HG03103 (cell line): Measurements from ENCODE around the gene CDC42BPA.
"Not testable (repeated sequence)": the region's sequence is repeated elsewhere in the genome, so short reads cannot be mapped to it uniquely, and the experiment has no call there.

ENCODE experiments used
- ATAC-seq: cut with Tn5 transposase; IDR thresholded peaks from one replicate; pipeline ENCODE4 v1.9.1; 2021; ENCODE audit warnings: low read depth; ENCODE audit not compliant: unreplicated experiment

The CDC42BPA gene

GRCh38 chr1:227311389-227312001 is 6.8 kb downstream of the CDC42BPA start:
- no peak for ATAC-seq

DNA sequence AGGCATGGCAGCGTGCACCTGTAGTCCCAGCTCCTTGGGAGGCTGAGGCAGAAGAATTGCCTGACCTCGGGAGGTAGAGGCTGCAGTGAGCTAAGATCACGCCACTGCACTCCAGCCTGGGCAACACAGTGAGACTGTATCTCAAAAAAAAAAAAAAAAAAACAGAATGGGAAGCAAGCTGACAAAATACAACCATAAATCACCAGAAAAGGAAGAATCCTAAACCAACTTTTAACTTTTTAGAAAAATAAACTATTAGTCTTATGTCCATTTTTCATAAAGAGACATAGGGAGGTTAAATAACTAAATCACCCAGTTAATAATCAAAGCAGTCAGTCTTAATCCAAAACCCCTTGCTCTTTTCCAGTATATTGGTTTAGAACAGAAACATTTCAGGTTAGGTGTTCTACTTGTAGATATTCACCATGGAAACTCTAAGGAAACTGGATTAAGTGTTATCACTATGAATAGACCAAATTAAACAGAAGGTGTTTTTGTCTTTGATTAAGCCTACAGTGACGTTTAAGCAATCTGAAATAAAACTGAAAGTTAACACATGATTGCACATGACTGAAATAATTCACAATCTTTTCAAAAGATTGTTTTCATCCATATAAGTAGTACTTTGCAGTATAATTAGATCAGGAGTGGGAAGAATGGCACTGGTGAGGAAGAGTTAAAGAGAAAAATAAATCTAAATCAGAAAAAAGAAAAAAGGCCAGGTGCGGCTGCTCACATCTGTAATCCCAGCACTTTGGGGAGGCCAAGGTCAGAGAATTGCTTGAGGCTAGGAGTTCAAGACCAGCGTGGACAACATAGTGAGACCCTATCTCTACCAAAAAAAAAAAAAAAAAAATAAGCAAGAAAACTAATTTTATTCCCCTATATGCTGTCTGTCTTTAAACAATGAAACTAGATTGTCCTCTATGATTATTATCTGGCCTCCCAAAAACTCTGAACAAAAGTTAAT is 9.6 kb downstream of the CDC42BPA start:
- no peak for ATAC-seq

DNA sequence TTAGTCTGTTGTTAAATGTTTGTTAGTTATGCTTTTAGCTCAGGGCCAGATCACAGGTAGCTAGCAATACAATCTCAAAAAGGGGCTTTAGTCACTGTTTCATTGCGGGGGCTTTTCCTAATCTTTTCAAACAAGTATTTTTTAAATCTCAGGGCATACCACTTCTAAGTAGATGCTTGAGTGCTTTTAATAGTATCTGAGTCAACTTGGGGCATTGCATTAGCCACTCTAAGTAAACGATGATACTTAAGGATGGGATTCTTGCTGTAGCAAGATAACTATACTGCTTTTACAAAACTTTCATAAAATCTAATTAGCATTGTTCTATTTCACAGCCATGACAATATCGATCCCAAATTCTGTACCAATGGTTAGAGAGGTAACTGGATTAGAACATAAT is 11.6 kb downstream of the CDC42BPA start:
- no peak for ATAC-seq

GRCh38 chr1:227305894-227306626 is 12.2 kb downstream of the CDC42BPA start:
- ATAC-seq = no peak

DNA sequence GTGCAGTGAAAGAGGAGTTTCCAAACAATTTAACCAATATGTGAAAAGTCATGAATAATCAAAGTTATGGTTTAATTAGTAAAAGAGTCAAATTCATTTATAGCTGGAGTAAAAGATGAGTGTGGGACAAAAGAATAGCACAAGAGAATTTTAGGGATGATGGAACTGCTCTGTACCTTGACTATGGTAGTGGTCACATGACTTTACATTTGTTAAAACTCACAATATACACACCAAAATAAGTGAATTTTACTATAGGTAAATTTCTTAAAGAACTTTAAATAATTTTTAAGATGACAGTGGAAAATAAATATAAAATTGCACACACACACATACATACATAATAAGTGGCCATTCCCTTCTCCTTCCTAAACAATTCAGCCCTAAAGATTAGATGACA is 13.6 kb downstream of the CDC42BPA start:
- no peak for ATAC-seq

DNA sequence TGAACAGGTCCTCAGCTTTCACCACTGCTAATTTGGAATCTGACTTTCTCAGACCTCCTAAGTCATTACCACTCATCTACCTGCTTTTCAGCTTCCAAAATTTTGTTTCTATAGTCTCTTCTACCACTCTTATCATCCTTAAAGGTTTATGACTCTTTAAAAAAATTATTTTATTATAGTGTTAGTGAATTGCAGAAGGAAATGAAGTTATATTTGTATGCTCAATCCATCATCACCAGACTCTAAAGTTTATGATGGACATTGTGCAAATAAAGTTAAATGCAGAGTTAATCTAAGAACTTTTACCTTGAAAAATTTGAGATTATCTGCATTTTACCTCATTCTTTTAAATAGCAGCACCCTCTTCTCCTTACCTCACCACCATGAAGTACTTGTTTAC is 14.6 kb downstream of the CDC42BPA start:
- ATAC-seq = no peak

DNA sequence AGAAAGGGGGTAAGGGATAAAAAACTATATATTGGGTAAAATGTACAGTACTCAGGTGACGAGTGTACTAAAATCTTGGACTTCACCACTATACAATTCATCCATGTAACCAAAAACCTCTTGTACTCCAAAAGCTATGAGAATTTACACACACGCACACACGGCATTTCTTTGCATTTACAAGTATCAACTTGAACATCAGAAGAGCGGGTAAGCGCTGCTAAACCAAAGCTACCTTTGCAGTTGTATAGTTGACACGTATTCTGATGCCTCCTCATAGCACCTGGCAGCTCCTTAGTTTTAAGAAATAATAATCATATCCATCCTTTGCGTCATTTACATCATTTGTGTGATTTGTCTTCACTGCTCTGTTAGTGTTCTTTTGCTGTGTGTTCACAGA is 17.6 kb downstream of the CDC42BPA start:
- no peak for ATAC-seq

GRCh38 chr1:227299688-227300087 is 18.6 kb downstream of the CDC42BPA start:
- no peak for ATAC-seq

GRCh38 chr1:227299241-227299627 is 19.1 kb downstream of the CDC42BPA start:
- no peak for ATAC-seq

DNA sequence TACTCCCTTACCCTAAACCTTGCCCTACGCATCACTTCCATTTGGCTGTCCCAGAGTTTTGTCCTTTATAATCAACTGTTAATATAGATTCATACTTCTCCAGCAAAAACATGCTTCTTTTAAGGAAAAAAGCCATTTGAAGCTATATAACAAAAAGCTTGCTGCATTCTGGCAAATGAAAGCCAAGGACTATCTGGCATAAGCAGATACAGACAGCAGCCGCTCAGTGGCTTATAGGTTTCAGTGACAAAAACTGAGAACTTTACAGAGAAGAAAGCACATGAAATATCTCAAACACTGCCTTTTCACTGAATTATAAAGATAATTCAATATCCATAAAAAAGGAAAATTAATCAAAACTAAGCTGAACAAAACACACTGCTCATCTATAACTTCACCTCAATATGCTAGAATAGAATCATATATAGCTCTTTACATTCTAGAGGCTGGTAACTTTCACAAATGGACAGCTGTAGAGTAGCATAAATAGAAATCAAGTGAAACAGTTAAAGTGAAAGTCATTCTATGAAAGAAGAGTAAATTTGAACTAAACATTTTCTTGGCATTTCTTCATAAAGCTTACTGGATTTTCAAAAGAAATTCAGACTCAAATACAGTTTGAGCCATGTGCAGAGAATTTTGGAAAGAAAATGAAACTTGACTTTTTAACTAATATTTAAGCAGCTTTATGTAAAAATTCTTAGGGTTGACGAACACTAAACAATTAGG is 19.6 kb downstream of the CDC42BPA start:
- ATAC-seq = no peak

DNA sequence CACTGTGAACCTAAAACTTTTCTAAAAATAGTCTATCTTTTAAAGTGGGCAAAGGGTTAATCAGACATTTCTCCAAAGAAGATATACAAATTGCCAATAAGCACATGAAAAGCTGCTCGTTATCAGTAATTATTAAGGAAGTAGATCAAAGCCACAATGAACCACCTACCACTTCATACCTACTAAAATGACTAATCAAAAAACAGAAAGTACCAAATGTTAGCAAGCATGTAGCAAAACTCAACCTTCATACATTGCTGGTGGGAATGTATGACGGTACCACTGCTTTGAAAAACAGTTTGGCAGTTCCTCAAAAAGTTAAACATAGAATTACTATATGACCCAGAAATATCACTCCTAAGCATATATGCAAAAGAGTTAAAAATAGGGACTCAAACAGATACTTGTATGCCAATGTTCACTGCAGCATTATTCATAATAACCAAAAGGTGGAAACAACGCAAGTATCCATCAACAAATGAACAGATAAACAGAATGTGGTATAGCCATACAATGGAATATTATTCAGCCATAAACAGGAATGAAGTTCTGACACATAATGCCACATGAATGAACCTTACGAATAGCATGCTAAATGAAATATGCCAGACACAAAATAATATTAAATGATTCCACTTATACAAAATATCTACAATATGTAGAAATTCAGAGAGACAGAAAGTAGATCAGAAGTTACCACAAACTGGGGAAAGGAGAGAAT is 21.1 kb downstream of the CDC42BPA start:
- no peak for ATAC-seq

DNA sequence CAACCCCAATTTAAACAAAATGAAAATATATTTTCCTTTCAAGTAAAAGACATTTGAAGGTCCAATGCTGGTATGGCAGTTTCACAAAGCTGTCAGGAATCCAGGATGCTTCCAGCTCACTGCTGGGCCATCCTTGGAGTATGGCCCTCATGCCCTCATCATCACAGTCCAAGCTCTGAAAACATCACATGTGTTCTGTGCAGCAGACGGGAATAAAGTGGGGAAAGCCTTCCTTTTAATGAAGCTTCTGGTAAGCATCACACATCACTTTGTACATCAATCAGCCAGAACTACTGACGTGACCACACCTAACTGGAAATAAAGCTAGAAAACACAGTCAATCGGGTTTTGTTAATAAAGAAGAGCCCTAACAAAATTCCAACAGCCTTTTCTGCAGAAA is 22.7 kb downstream of the CDC42BPA start:
- no peak for ATAC-seq

DNA sequence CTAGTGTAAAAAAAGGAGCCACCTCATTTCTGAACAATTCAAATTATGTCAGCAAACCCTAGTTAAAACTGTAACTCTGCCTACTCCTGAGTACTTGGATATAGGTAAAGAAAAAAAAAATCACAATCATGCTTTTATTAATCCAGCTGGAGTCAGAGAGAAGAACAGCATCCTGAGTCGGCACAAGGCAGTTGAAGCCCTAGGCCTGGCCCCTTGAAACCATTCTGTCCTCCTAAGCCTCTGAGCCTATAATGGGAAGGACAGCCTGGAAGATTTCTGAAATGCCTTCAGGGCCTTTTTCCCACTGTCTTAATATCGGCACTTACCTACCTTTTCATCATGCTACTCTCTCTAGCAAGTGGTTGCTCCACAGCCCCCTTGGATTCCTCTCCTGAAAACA is 32.5 kb downstream of the CDC42BPA start:
- no peak for ATAC-seq

DNA sequence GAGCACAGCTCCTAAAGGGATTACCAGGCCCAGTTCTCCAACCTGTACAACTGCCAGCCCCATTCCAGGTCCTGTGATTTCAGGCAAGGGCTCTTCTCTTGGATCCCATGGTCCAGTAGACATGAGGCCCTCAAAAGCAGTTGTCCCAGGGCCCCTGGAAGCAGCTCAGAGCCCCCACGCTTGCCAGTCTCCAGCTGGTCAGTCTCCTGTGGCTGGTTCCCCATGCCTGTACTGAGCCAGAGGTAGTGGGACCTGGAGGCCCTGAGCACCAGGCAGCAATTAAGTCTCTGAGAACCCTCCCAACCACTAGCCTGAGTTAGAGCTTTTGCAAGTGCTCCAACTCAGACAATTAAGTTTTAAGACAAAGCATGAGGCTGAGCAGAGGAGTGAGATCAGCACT is 36.9 kb downstream of the CDC42BPA start:
- no peak for ATAC-seq

GRCh38 chr1:227280836-227281235 is 37.5 kb downstream of the CDC42BPA start:
- no peak for ATAC-seq

- ATAC-seq = not testable (repeated sequence)
These were observed 42.1 kb downstream of the CDC42BPA start for GRCh38 chr1:227276156-227276693.

GRCh38 chr1:227273557-227273956 is 44.7 kb downstream of the CDC42BPA start:
- ATAC-seq = no peak

GRCh38 chr1:227272428-227272827 is 45.9 kb downstream of the CDC42BPA start:
- ATAC-seq = no peak

DNA sequence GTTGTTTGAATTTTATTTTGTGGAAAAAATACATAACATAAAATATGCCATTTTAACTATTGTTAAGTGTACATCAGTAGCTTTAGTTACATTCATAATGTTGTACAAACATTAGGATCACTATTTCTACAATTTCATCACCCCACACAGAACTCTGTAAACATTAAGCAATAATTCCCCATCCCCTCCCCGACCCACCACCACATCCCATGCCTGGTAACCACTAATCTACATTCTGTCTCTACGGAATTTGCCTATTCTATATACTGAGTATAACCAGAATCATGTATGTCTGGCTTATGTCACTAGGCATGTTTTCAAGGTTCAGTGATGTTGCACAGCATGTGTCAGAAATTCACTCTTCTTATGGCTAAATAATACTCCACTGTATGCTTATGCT is 47.7 kb downstream of the CDC42BPA start:
- ATAC-seq = no peak

DNA sequence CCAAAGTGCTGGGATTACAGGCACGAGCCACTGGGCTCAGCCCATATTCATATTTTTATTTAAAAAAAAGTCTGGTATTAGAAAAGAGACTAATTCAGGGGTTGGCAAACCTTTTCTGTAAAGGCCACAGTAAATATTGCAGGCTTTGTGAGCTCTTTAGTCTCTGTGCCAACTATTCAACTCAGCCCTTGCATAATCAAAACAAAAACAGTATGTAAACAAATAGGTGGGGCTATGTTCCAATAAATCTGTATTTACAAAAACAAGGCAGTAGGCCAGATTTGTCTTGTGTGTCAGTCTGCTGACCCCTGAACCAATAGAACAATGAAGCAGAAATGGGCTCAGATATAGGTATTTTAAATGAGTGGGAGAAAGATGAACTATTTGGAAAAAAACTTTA is 49.3 kb downstream of the CDC42BPA start:
- no peak for ATAC-seq
